Testis (tissue), 2 donors: Measurements from ENCODE around the gene ATG7.

Source experiments
- CTCF ChIP-seq, 3 experiments: fragments of 450-650 bp in 2 of 3; fragments of 200-600 bp in 1 of 3; sonication (generic) in 1 of 3; IDR thresholded peaks; one replicate each; pipeline ENCODE4 v1.5.1; 2016 to 2019; ENCODE audit warnings: antibody characterized with exemption in 3 of 3, mild to moderate bottlenecking in 2 of 3, moderate library complexity in 1 of 3
- POLR2A ChIP-seq: fragments of 450-650 bp; IDR thresholded peaks from one replicate; pipeline ENCODE4 v1.6.1; 2017; ENCODE audit warnings: antibody characterized with exemption, mild to moderate bottlenecking, moderate library complexity

GRCh38 chr3:11558411-11558903 is 286.3 kb downstream of the ATG7 start:
- TF ChIP-seq CTCF (IDR thresholded peaks at IDR 0.05): no peak
- TF ChIP-seq POLR2A: no peak
